SH-SY5Y (cell line): ENCODE measurements around the gene DEDD2.

Source experiments
- GATA2 ChIP-seq: IDR thresholded peaks from 2 replicates; pipeline ENCODE4 v1.6.1; 2011; ENCODE audit warnings: mild to moderate bottlenecking, low read depth, low read length
- GATA3 ChIP-seq: IDR thresholded peaks from 2 replicates; pipeline ENCODE4 v1.6.1; 2011; ENCODE audit warnings: low read depth, mild to moderate bottlenecking, low read length, moderate library complexity

GRCh38 chr19:42250666-42251531 is 33.4 kb upstream of the DEDD2 start:
- TF ChIP-seq GATA3 (no peak), GATA2 (no peak)
